CMK (cell line): ENCODE results near the gene FAM83B.
"Not testable (repeated sequence)": the region's sequence is repeated elsewhere in the genome, so short reads cannot be mapped to it uniquely, and the experiment has no call there.

Experiments
- DNase-seq: peaks from one replicate; pipeline ENCODE4 v3.0.0-alpha.2; 2010; ENCODE audit warnings: low read depth

The FAM83B gene, protein sequence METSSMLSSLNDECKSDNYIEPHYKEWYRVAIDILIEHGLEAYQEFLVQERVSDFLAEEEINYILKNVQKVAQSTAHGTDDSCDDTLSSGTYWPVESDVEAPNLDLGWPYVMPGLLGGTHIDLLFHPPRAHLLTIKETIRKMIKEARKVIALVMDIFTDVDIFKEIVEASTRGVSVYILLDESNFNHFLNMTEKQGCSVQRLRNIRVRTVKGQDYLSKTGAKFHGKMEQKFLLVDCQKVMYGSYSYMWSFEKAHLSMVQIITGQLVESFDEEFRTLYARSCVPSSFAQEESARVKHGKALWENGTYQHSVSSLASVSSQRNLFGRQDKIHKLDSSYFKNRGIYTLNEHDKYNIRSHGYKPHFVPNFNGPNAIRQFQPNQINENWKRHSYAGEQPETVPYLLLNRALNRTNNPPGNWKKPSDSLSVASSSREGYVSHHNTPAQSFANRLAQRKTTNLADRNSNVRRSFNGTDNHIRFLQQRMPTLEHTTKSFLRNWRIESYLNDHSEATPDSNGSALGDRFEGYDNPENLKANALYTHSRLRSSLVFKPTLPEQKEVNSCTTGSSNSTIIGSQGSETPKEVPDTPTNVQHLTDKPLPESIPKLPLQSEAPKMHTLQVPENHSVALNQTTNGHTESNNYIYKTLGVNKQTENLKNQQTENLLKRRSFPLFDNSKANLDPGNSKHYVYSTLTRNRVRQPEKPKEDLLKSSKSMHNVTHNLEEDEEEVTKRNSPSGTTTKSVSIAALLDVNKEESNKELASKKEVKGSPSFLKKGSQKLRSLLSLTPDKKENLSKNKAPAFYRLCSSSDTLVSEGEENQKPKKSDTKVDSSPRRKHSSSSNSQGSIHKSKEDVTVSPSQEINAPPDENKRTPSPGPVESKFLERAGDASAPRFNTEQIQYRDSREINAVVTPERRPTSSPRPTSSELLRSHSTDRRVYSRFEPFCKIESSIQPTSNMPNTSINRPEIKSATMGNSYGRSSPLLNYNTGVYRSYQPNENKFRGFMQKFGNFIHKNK

DNA sequence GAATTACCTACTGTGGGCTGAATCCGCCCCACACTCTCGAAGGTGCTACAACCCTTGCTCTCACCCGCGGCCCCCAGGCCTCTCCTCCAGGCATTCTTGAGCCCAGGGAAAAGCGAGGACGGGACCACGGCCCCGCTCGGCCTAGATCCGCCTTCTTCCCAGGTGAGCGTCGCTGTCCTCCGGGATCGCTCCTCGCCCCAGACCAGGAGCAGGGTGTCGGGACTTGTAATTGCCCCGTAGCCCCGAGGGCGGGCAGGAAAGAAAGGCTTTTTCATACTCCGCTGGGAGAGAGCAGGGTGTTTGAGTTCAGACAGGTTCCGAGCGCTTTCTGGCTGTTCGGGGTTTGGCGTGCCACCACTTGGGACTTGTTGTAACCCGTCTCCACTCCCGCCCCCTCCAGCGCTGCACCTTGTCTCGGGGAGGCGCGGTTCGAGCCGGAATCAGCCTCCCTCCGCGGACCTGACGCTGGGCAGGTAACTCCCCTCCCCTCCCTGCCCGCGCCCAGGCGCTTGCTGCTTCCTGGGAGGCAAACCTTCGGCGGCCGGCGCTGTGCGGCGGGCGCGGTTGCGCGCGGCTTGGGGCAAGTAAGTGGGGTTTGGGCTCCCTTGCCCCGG is at the start of gene FAM83B:
Gene FAM83B, plus strand, starts transcription at position 529 of the 614 bp plus-strand sequence. CDS start 23,476 bp downstream, outside the sequence.
- DNase-seq, result no peak

- DNase-seq, result not testable (repeated sequence)
Measured at GRCh38 chr6:54796918-54797317, 49.7 kb upstream of the FAM83B start.

DNA sequence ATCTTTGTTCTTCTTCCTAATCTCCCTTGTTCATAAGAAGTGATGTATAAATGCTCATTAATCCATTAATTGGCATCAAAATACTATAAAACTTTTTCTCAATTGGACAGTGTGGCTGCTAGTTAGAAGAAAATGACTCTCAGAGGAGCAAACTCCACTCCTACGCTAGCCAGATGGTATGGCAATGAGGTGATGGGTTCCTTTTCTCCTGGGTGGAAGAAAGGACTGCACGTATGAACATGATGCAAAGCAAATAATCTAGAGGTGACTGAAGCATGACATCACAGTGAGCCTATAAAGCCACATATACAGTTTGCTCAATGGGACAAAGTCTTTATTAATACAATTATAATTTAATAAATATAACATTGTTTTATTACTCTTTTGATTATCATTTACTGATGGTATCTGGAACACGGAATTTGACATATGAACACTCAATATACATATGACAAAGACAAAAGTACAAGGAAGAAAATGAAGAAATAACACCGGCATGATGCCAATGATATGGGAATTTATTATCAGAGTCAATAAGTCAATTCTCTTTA is 46.4 kb upstream of the FAM83B start:
- DNase-seq, result no peak

GRCh38 chr6:54801244-54801643 is 45.3 kb upstream of the FAM83B start:
- no peak for DNase-seq

DNA sequence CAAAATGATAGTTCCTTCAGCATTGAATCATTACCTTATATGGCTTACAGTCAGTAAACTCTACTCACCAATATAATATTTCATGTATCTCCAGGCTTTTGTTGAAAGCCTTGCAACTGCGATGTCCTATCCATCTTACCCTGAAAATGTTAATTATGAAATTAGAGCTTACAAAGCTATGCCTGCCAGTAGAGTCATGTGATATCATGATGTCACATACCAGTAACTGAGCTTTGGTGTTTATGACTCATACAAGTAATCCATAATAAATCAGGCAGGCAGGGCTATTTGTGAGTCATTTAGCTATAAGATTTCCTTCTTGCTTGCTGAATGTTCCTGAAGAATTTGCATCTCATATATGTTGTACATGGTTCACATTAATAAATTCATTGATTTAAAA is 44.9 kb upstream of the FAM83B start:
- no peak for DNase-seq

GRCh38 chr6:54802775-54803634 is 43.6 kb upstream of the FAM83B start:
- DNase-seq, result no peak

DNA sequence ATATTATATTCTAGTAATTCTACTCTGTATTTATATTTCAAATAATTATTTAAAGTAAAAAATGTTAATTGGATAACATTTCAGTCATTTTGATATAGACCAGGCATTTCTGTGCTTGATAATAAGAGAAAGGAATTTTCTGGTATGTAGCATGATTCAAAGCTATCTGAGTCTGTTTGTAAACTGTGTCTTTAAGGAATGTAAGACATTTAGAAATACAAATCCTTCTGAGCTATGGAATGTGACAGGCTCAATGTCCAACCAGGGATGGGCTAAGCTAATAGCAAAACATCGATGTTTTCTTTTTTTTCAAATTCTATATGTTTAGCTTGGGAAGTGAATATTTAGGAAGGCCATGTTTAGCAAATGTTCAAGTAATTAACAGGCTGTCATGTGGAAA is 41.5 kb upstream of the FAM83B start:
- DNase-seq, result no peak

- DNase-seq, result no peak
Measured at GRCh38 chr6:54810147-54810546, 36.4 kb upstream of the FAM83B start.

DNA sequence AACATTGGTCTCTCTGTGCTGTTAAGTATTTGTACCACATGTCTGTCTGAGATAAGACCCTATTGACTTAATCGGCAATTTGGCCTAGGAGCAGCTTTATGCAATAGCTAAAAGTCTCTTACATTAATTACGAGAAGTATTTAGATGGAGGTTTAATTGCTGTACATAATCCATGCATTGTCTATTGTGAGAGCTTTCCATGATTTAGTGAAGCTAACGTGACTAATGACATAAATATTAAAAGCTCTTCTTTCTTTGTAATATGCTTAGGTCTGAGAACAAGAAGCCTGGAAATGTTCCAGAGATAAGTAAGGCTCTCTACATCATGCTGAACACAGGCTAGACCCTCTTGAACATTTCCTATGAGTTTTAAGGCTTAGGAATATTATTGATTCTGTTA is 32.7 kb upstream of the FAM83B start:
- no peak for DNase-seq

- DNase-seq, result no peak
Measured at GRCh38 chr6:54817236-54817635, 29.3 kb upstream of the FAM83B start.

DNA sequence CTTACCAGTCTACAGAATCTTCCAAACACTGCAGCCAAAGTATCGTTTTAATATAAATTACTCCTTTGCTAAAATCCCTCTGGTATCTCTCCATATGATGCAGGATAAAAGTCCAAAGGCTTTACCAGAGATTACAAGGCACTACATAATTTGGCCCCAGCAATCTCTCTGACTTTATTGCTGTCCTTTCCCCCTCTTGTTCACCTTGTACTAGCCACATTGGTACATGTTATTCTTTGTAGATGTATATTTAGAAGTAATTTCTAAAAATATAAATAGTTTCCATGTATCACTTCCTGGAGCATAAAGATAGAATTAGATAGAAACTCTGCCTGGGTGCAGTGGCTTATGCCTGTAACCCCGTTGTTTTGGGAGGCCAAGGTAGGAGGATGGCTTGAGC is 28.7 kb upstream of the FAM83B start:
- DNase-seq, result no peak

DNA sequence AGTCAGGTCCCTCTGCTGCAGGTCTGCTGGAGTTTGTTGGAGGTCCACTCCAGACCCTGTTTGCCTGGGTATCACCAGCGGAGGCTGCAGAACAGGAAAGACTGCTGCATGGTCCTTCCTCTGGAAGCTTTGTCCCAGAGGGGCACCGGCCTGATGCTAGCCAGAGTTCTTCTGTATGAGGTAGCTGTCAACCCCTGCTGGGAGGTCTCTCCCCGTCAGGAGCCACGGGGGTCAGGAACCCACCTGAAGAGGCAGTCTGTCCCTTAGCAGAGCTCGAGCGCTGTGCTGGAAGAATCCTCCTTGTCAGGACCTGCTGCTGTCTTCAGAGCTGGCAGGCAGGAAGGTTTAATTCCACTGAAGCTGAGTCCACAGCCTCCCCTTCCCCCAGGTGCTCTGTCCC is 22.3 kb upstream of the FAM83B start:
- not testable (repeated sequence) for DNase-seq

DNA sequence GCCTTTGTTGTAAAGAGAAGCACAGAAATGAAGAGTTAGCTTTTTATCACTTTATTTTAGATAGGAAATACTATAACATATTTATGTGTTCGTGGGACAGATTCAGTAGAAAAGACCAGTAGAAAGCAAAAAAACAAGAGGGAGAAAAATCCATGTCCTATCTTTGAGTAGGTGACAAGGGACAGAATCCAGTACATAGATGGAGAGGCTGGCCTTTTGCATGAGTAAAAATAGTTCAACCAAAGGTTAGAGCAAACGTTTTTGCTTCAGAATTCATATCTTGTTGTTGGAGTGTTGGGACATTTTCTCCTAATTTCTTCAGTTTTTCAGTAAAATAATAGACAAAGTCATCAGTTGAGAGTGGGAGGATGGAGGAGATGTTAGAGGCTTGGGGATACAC is 19.6 kb upstream of the FAM83B start:
- no peak for DNase-seq

- DNase-seq, result no peak
Measured at GRCh38 chr6:54830216-54830615, 16.4 kb upstream of the FAM83B start.

GRCh38 chr6:54835176-54835575 is 11.4 kb upstream of the FAM83B start:
- DNase-seq, result no peak

DNA sequence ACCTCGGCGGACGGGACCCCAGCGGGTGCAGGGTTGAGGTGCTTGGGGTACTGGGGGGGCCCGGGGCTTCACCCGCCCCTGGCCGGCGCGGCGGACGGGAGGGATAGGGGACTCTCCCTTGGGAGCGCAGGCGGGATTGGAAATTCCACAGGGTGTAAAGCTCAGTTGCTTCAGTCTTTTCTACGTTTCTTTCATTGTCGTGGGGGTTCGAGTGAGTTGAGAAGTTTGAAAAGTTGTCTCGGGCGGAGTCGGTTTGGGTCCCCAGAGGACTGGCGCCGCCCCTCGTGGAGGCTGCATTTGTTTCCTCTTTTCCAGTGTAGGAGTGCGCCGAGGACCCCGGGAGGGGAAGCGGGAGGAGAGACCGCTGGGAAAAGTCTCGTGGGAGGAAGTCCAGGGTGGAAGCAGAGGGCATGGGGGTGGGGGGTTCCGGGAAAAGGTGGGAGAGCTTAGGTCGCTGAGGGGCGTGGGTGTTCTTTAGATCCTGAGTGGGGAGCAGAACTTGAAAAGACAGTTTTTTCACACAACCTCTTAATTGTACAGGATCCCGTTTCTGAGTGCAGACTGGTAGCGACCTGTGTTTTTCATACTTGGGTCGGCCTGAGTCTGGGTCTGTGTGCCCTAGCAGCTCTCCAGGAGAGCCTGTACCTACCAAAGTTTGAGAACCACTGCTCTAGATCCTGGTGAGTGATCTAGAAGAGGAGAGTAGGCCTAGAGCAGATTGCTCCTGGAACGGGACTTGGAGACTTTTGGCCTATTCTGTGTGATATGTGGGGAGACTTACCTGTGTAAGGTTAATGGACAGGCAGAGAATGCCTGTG is 495 bp downstream of the FAM83B start:
- DNase-seq, result no peak

DNA sequence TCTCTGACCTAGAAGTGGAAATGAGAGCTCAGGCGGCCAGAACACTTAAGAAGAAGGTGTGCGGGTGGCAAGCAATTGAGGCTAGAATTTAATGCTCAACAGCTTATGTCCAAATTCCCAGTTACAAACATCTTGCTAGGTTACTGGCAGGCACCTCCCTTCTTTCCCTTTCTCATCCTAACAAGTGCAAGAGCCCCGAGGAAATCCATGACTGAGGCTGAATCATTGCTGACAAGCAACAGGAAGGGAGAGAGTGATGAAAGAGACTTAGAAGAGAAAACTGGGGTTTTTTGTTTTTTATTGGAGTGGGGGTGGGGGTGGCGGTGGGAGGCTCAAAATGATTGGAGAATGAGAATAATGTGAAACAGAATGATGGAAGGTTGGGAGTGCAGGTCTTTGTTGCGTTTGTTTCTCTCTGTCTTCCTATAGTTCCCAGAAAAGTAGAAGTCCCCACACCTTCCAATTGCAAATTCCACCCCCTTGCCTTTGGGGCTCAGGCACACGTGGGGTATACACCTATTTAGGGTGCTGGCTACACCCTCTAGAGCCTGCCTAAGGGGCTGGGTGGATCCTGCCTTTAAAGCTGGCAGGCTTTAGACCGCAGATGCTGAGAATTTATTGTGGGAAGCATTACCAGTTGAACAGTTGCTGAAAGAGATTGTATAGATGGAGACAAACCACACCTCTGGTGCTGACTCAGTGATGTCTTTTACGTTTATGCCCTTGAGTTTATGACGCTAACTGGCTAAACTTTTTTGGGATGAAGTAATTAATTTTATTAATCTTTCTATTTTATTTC is 1.4 kb downstream of the FAM83B start:
- no peak for DNase-seq

DNA sequence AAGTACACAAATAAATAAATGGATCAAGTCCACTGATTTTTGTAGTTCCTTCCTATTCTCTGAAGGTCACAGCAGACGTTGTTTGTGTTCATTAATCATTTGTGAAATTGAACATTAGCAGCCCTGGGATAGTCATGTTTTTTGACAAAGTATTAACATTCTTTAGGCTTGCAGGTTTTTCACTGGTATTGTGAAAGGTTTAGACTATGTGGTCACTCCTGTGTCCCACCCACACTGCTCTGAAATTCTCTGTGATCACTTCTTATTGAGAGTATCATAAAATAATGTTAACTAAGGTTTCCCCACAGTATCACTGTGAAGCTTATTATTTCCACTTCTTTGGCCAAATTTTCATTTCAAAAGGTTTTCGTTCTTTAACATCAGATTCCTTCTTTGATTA is 3.5 kb downstream of the FAM83B start:
- DNase-seq, result no peak

DNA sequence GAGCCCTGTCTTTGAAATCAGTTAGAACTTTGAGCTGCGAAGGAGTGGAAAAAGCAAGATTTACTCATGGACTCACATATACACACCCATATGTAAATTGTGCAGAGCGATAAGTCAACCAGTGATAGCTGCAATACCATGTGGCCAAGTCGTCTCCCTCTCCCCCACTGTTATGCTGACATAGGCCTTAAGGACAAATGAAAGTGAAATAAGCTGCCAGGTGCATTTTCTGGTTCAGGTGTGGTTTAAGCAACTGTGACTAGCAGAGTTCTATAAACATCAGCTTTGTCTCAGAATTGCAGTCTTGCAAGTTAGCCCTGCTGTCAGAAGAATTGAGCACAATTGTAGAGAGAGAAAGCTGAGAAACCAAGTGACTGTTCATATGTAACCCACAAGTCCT is 9.6 kb downstream of the FAM83B start:
- no peak for DNase-seq
